ENCODE results near the gene XRN2. TPM values are rescaled to one million over a fixed set of nuclear protein-coding genes. Genes with fewer than 3 reads are reported as not detected.

Gene XRN2
- total and polyA plus RNA-seq, 12 donors: 9.5 to 39.8 (median 31.7) TPM

- Histone ChIP-seq H3K27me3 (peaks cover 0 to 15% (median 0%) of the 10 kb centered on the region in 7 donors), H3K27ac (no peak overlapping the region), H3K36me3 (no peaks in the 10 kb centered on the region), H3K4me3 (no peak overlapping the region), H3K4me1 (no peaks in the 10 kb centered on the region), H3K9me3 (peaks cover 0 to 4% (median 0%) of the 10 kb centered on the region in 11 donors)
- no peak for TF ChIP-seq CTCF (IDR thresholded peaks at IDR 0.05)
- ATAC-seq: no peak
- 72 to 74% methylated on average over 14 of the region's 14 CpGs for WGBS, 2 donors
- no peak for DNase-seq
- intact Hi-C loops (cut with DNase I): no loop called here
Observed at GRCh38 chr20:21288587-21289370, 14.4 kb upstream of the XRN2 start.

- H3K27ac ChIP-seq: no peak overlapping the region
- 40 to 46% methylated on average over 2 of the region's 2 CpGs for WGBS, 2 donors
- H3K4me3 ChIP-seq: no peak overlapping the region
- no peak for TF ChIP-seq CTCF (IDR thresholded peaks at IDR 0.05)
- intact Hi-C loops (cut with DNase I): no loop called here
- peaks cover 0 to 15% (median 0%) of the 10 kb centered on the region in 7 donors for H3K27me3 ChIP-seq
- H3K9me3 ChIP-seq: peaks cover 0 to 4% (median 0%) of the 10 kb centered on the region in 11 donors
- no peaks in the 10 kb centered on the region for H3K36me3 ChIP-seq
- no peaks in the 10 kb centered on the region for H3K4me1 ChIP-seq
- ATAC-seq (no peak), DNase-seq (no peak)
Observed at GRCh38 chr20:21289651-21290050, 13.5 kb upstream of the XRN2 start.

GRCh38 chr20:21291026-21291425 is 12.1 kb upstream of the XRN2 start:
- ATAC-seq: no peak

GRCh38 chr20:21294755-21295154 is 8.4 kb upstream of the XRN2 start:
- ATAC-seq (peak in 1 of 8 donors; percentile 44), DNase-seq (no peak)
- Histone ChIP-seq H3K27me3 (peaks cover 0 to 5% (median 0%) of the 10 kb centered on the region in 7 donors), H3K4me3 (no peak overlapping the region), H3K36me3 (no peaks in the 10 kb centered on the region), H3K4me1 (no peaks in the 10 kb centered on the region), H3K9me3 (no peaks in the 10 kb centered on the region), H3K27ac (no peak overlapping the region)
- intact Hi-C loops (cut with DNase I): no loop called here
- WGBS, 2 donors: 18 to 33% methylated on average over 5 of the region's 5 CpGs
- TF ChIP-seq CTCF (IDR thresholded peaks at IDR 0.05): no peak

More at GRCh38 chr20:21291026-21291425, 12.1 kb upstream of the XRN2 start:
- no peak for DNase-seq
- Histone ChIP-seq H3K27me3 (peaks cover 0 to 14% (median 0%) of the 10 kb centered on the region in 7 donors), H3K9me3 (peaks cover 0 to under 1% (median 0%) of the 10 kb centered on the region in 11 donors), H3K4me1 (no peaks in the 10 kb centered on the region), H3K27ac (no peak overlapping the region), H3K36me3 (no peaks in the 10 kb centered on the region), H3K4me3 (no peak overlapping the region)
- WGBS, 2 donors: 72 to 73% methylated on average over 2 of the region's 2 CpGs
- TF ChIP-seq CTCF (IDR thresholded peaks at IDR 0.05): no peak
- intact Hi-C loops (cut with DNase I): no loop called here

Data from heart right ventricle (tissue), 16 donors.